CD4-positive, alpha-beta T cell (primary cell): ENCODE measurements around the gene HM13. TPM values are rescaled to one million over a fixed set of nuclear protein-coding genes. Genes with fewer than 3 reads are reported as not detected.

Experiments used
- ATAC-seq: fragments of 200-7000 bp; cut with Tn5 transposase; one replicate; pipeline ENCODE4 v1.10.0; 2022; ENCODE audit warnings: mild to moderate bottlenecking; ENCODE audit not compliant: poor library complexity
- CTCF ChIA-PET: fragments of 350-600 bp; sonication (Branson Sonifier 250); formaldehyde crosslinking; loops from one replicate; lab custom pipeline; 2021; ENCODE audit warnings: antibody characterized with exemption, inconsistent platforms; lab: Charles Lee
- POLR2A ChIA-PET: fragments of 350-600 bp; sonication (Branson Sonifier 250); formaldehyde crosslinking; loops from one replicate; lab custom pipeline; 2021; ENCODE audit warnings: antibody characterized with exemption, inconsistent platforms; lab: Charles Lee
- DNase-seq, 14 experiments: peaks; one replicate each; pipeline ENCODE4 v3.0.0-alpha.2; 2013 to 2020; ENCODE audit warnings: mixed read lengths in 2 of 14
- H3K27ac ChIP-seq, 2 donors: one replicate each; pipeline versions ENCODE4 v1.5.1 to v1.7.0; 2013; ENCODE audit warnings: low read length in 2 of 2, low read depth in 1 of 2, mild to moderate bottlenecking in 1 of 2
- H3K27me3 ChIP-seq, 2 experiments: 1 replicate in 1 of 2; 2 replicates in 1 of 2; pipeline versions ENCODE4 v1.6.1 to v1.7.0; 2013; ENCODE audit warnings: low read length in 2 of 2, control low read depth in 1 of 2, mild to moderate bottlenecking in 1 of 2, moderate library complexity in 1 of 2; ENCODE audit not compliant: insufficient read depth in 2 of 2, control insufficient read depth in 1 of 2
- H3K36me3 ChIP-seq: one replicate; pipeline ENCODE4 v1.6.1; 2013; ENCODE audit warnings: low read length, control low read depth; ENCODE audit not compliant: insufficient read depth
- H3K4me1 ChIP-seq: one replicate; pipeline ENCODE4 v1.6.1; 2013; ENCODE audit warnings: low read length, control low read depth; ENCODE audit not compliant: insufficient read depth
- H3K4me3 ChIP-seq: one replicate; pipeline ENCODE4 v1.5.1; 2013; ENCODE audit warnings: mild to moderate bottlenecking, low read length, moderate library complexity
- H3K9me3 ChIP-seq, 2 experiments: 1 replicate in 1 of 2; 2 replicates in 1 of 2; pipeline versions ENCODE4 v1.6.1 to v1.7.0; 2013; ENCODE audit warnings: low read length in 2 of 2, mild to moderate bottlenecking in 2 of 2, control low read depth in 1 of 2, moderate library complexity in 1 of 2; ENCODE audit not compliant: control insufficient read depth in 1 of 2, insufficient read depth in 1 of 2
- H3K27ac Mint-ChIP-seq: one replicate; pipeline ENCODE4 v1.8.0; 2020; ENCODE audit warnings: mixed read lengths
- H3K27me3 Mint-ChIP-seq: one replicate; pipeline ENCODE4 v1.8.0; 2021; ENCODE audit warnings: mixed read lengths
- H3K36me3 Mint-ChIP-seq: one replicate; pipeline ENCODE4 v1.8.0; 2021; ENCODE audit warnings: low read depth, mixed read lengths
- H3K4me1 Mint-ChIP-seq: one replicate; pipeline ENCODE4 v1.8.0; 2021; ENCODE audit warnings: low read depth, mixed read lengths
- H3K4me3 Mint-ChIP-seq: one replicate; pipeline ENCODE4 v1.8.0; 2020; ENCODE audit warnings: mild to moderate bottlenecking, mixed read lengths
- H3K9me3 Mint-ChIP-seq: one replicate; pipeline ENCODE4 v1.8.0; 2020; ENCODE audit warnings: mixed read lengths
- intact Hi-C, 2 experiments: fragments of 100-400 bp; cut with DNase I in 1 of 2; cut with micrococcal nuclease in 1 of 2; formaldehyde crosslinking; loops; one replicate each; pipeline versions ENCODE4 v1.15.1 to v1.9.0; 2023 to 2025; cut with DNase I, micrococcal nuclease
- total RNA-seq, 174 experiments: library from RNA in 2 of 174; stranded (reverse) in 2 of 174; gene quantifications; one replicate each; pipeline ENCODE4 v1.2.3 and lab custom pipeline; 2021 to 2026
- TF ChIP-seq, protein P1 (sequence below): fragments of 200-600 bp; IDR thresholded peaks from one replicate; pipeline ENCODE4 v1.8.0; 2022; ENCODE audit warnings: antibody characterized with exemption, mild to moderate bottlenecking

The HM13 gene
- total RNA-seq, 2 experiments from 2014 or later = 97.8 to 113 TPM

DNA sequence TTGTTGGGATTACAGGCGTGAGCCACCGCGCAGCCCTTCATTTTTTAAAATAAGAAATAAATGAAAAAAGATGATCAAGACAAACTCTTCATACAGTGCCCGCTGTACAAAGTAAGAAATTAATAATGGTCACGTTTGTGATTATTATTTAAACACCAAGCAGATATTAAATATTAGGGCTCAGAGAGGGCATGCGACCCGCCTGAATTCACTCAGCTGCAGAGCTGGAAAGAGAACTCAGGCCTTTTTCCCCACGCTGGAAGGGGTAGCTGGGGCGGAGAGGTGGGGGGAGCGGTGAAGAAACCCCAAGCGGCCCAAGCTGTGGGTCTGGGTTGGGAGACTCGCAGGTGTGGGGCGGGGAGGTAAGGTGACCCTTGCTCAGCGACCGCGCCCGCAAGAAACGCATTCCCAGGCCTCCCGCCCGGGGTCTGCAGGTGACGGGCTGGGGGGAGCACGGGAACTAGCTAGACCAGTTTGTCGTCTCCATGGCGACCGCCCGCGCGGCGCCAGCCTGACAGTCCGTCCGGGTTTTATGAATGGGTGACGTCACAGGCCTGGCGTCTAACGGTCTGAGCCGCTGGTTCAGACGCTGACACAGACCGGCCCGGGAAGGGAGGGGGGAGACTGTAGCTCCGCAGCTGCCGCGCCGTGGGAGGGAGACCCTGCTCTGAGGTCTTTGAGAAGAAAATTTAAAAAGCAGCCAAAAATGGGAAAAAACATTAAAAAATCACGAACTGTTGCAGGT, 89.8 kb downstream of the HM13 start:
- intact Hi-C loops = no loop called here
- Histone ChIP-seq H3K27me3 (peaks cover 32 to 42% of the 10 kb centered on the region in 2 experiments), H3K36me3 (no peaks in the 10 kb centered on the region), H3K9me3 (peaks cover 0 to 11% of the 10 kb centered on the region in 2 experiments), H3K4me1 (peaks cover 33% of the 10 kb centered on the region), H3K4me3 (peak overlapping the region; percentile 68), H3K27ac (no peak overlapping the region)
- ChIA-PET POLR2A (interaction anchor here (0.9 to 3.0 kb wide), 8 partner anchors 9 to 143 kb away, joined by 3 to 57 read pairs (median 9); a partner anchor contains a TSS), CTCF (interaction anchor here (1.2 to 3.3 kb wide), 9 partner anchors 9 to 101 kb away, joined by 4 to 52 read pairs (median 8); no protein-coding TSS in a partner anchor)
- peak; percentile 28 for ATAC-seq
- no peaks in the 10 kb centered on the region for H3K9me3 Mint-ChIP-seq
- H3K36me3 Mint-ChIP-seq = peaks cover 5% of the 10 kb centered on the region
- H3K27me3 Mint-ChIP-seq = peaks cover 56% of the 10 kb centered on the region
- TF ChIP-seq, protein P1, sequence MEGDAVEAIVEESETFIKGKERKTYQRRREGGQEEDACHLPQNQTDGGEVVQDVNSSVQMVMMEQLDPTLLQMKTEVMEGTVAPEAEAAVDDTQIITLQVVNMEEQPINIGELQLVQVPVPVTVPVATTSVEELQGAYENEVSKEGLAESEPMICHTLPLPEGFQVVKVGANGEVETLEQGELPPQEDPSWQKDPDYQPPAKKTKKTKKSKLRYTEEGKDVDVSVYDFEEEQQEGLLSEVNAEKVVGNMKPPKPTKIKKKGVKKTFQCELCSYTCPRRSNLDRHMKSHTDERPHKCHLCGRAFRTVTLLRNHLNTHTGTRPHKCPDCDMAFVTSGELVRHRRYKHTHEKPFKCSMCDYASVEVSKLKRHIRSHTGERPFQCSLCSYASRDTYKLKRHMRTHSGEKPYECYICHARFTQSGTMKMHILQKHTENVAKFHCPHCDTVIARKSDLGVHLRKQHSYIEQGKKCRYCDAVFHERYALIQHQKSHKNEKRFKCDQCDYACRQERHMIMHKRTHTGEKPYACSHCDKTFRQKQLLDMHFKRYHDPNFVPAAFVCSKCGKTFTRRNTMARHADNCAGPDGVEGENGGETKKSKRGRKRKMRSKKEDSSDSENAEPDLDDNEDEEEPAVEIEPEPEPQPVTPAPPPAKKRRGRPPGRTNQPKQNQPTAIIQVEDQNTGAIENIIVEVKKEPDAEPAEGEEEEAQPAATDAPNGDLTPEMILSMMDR = no peak
- peak overlapping the region; percentile 61 for H3K27ac Mint-ChIP-seq
- H3K4me1 Mint-ChIP-seq = peaks cover 25% of the 10 kb centered on the region
- peak; percentile 51 to 92 (median 74) for DNase-seq
- peak overlapping the region; percentile 94 for H3K4me3 Mint-ChIP-seq

DNA sequence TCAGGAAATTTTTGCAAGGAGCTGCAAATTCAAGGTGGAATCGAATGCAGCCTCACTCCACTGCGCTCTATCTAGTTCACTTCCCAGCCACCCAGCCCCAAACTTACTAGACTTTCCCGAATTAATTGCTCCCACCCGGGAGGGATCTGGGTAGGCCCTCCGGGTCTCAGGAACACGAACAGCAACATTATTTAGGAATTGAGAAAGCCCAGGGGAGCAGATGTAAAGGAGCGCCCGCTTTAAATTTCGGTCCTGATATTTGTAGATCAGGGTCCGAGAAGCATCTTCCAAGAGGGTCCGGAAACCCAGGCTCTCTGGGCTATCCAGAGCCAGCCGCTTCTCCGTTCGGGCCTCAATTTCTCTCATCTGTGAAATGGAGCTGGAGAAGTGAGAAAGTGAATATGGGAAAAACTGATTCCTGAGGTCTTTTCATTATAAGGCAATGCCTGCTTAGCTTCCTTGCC, 90.4 kb downstream of the HM13 start:
- Mint-ChIP-seq H3K4me1 (peaks cover 25% of the 10 kb centered on the region), H3K4me3 (peak overlapping the region; percentile 94), H3K9me3 (no peaks in the 10 kb centered on the region), H3K27me3 (peaks cover 60% of the 10 kb centered on the region), H3K36me3 (peaks cover 5% of the 10 kb centered on the region), H3K27ac (peak overlapping the region; percentile 74)
- ATAC-seq (peak; percentile 2), DNase-seq (no peak)
- ChIA-PET CTCF (interaction anchor here (1.0 to 3.3 kb wide), 11 partner anchors 8 to 119 kb away, joined by 3 to 52 read pairs (median 5); partner anchors contain the start of gene HM13), POLR2A (interaction anchor here (0.8 to 3.0 kb wide), 10 partner anchors 8 to 143 kb away, joined by 3 to 57 read pairs (median 6); a partner anchor contains a TSS)
- H3K9me3 ChIP-seq = peaks cover 0 to 11% of the 10 kb centered on the region in 2 experiments
- TF ChIP-seq, protein P1 = no peak
- no peak overlapping the region for H3K27ac ChIP-seq
- H3K36me3 ChIP-seq = no peaks in the 10 kb centered on the region
- H3K27me3 ChIP-seq = peaks cover 38 to 43% of the 10 kb centered on the region in 2 experiments
- intact Hi-C loops = loop anchor here (1.0 to 5.0 kb wide), 2 partner anchors 31 to 118 kb away; partner anchors contain the start of gene BCL2L1 (in 1 of the 2)
- H3K4me1 ChIP-seq = peaks cover 33% of the 10 kb centered on the region
- peak overlapping the region; percentile 68 for H3K4me3 ChIP-seq

DNA sequence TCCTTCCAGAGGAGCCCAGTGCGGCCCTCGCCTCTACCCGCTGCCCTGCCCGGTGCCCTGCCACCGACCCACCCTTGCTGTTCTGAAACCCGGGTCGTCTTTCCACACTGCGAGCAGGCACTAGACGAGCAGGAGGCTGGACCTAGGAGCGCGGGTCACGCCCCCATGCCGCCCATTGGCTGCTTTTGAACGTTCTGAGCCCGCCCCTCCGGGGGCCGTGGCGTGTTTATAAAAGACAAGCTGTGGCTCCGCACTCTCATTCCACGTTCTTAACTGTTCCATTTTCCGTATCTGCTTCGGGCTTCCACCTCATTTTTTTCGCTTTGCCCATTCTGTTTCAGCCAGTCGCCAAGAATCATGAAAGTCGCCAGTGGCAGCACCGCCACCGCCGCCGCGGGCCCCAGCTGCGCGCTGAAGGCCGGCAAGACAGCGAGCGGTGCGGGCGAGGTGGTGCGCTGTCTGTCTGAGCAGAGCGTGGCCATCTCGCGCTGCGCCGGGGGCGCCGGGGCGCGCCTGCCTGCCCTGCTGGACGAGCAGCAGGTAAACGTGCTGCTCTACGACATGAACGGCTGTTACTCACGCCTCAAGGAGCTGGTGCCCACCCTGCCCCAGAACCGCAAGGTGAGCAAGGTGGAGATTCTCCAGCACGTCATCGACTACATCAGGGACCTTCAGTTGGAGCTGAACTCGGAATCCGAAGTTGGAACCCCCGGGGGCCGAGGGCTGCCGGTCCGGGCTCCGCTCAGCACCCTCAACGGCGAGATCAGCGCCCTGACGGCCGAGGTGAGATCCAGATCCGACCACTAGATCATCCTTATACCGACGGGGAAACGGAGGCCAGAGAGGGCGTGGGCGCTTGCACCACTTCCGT, 91.0 kb downstream of the HM13 start, which contains the start of gene ID1:
TSS of gene ID1 (plus strand) at position 259 of the 871 bp plus-strand sequence. CDS start at position 358, 99 bp downstream.
- Mint-ChIP-seq H3K4me3 (peak within 1 kb of the TSS; percentile 94), H3K27me3 (peaks cover 63% of the 10 kb centered on the region), H3K4me1 (peaks cover 25% of the 10 kb centered on the region), H3K9me3 (no peaks in the 10 kb centered on the region), H3K27ac (peak within 1 kb of the TSS; percentile 74), H3K36me3 (peaks cover 5% of the 10 kb centered on the region)
- H3K9me3 ChIP-seq = peaks cover 0 to 11% of the 10 kb centered on the region in 2 experiments
- DNase-seq (peak; percentile 75 to 94 (median 86)), ATAC-seq (peak; percentile 93)
- CTCF ChIA-PET = interaction anchor here (1.0 to 3.3 kb wide), 11 partner anchors 8 to 118 kb away, joined by 3 to 52 read pairs (median 5); partner anchors contain the start of gene HM13
- H3K27me3 ChIP-seq = peaks cover 38 to 43% of the 10 kb centered on the region in 2 experiments
- intact Hi-C loops = loop anchor here (1.0 to 5.0 kb wide), 2 partner anchors 32 to 117 kb away; partner anchors contain the start of gene BCL2L1 (in 1 of the 2)
- peak within 1 kb of the TSS; percentile 68 for H3K4me3 ChIP-seq
- TF ChIP-seq, protein P1 = no peak
- no peak within 1 kb of the TSS for H3K27ac ChIP-seq
- H3K36me3 ChIP-seq = no peaks in the 10 kb centered on the region
- POLR2A ChIA-PET = interaction anchor here (0.8 to 3.0 kb wide), 10 partner anchors 8 to 142 kb away, joined by 3 to 57 read pairs (median 6); no protein-coding TSS in a partner anchor
- H3K4me1 ChIP-seq = peaks cover 33% of the 10 kb centered on the region
